Measurements from ENCODE around the gene HOXA11.

GRCh38 chr7:27155816-27156507 is 29.1 kb downstream of the HOXA11 start:
- TF ChIP-seq CTCF (IDR thresholded peaks at IDR 0.05) (no peak), POLR2A (IDR thresholded peaks at IDR 0.05) (no peak)
